SK-N-SH (cell line): Measurements from ENCODE around the gene SUCLG2. TPM values are rescaled to one million over a fixed set of nuclear protein-coding genes. Genes with fewer than 3 reads are reported as not detected.

Experiments
- CTCF ChIA-PET: fragments of 300-600, 350-600 bp; formaldehyde crosslinking; extraction: SDS; loops from one replicate; lab custom pipeline; 2021; lab: Yijun Ruan, JAX
- POLR2A ChIA-PET: fragments of 350-600 bp; sonication (Branson Sonifier 250); formaldehyde crosslinking; extraction: SDS; loops from one replicate; lab custom pipeline; 2020; ENCODE audit warnings: antibody characterized with exemption, inconsistent platforms; lab: Yijun Ruan, JAX
- DNase-seq: peaks from one replicate; pipeline ENCODE4 v3.0.0; 2012
- H2AFZ ChIP-seq: fragments of 200-600 bp; sonication (generic); 2 replicates; pipeline ENCODE4 v1.8.1; 2016; ENCODE audit warnings: antibody characterized with exemption, mild to moderate bottlenecking, low read depth
- H3F3A ChIP-seq: fragments of 200-600 bp; sonication (generic); replicated peaks from 2 replicates; pipeline ENCODE3; 2016; ENCODE audit warnings: antibody characterized with exemption, mild to moderate bottlenecking; ENCODE audit not compliant: insufficient read depth
- H3K27ac ChIP-seq, 2 experiments: fragments of 200-500 bp in 1 of 2; fragments of 200-600 bp in 1 of 2; sonication (Bioruptor generic) in 1 of 2; sonication (generic), shearing (Covaris generic) in 1 of 2; 2 replicates each; pipeline versions ENCODE4 v1.5.1 to v1.6.1; 2014 to 2016; ENCODE audit warnings: low read depth in 2 of 2, inconsistent platforms in 1 of 2, low read length in 1 of 2, mild to moderate bottlenecking in 1 of 2, mixed read lengths in 1 of 2
- H3K27me3 ChIP-seq: fragments of 200-600 bp; sonication (generic), shearing (Covaris generic); 2 replicates; pipeline ENCODE4 v1.6.1; 2016; ENCODE audit warnings: mixed run types; ENCODE audit not compliant: insufficient read depth
- H3K36me3 ChIP-seq, 2 experiments: fragments of 200-500 bp in 1 of 2; fragments of 200-600 bp in 1 of 2; sonication (Bioruptor generic) in 1 of 2; sonication (generic) in 1 of 2; replicated peaks in 1 of 2; 2 replicates each; pipeline versions ENCODE3 to v1.5.1; 2014 to 2016; ENCODE audit warnings: low read length in 1 of 2, mild to moderate bottlenecking in 1 of 2; ENCODE audit not compliant: insufficient read depth in 2 of 2, control insufficient read depth in 1 of 2
- H3K4me1 ChIP-seq, 2 experiments: fragments of 200-500 bp in 1 of 2; fragments of 200-600 bp in 1 of 2; sonication (Bioruptor generic) in 1 of 2; sonication (generic), shearing (Covaris generic) in 1 of 2; 2 replicates each; pipeline versions ENCODE4 v1.5.1 to v1.6.1; 2014 to 2016; ENCODE audit warnings: low read depth in 1 of 2, low read length in 1 of 2, mixed run types in 1 of 2; ENCODE audit not compliant: insufficient read depth in 2 of 2, control insufficient read depth in 1 of 2
- H3K4me2 ChIP-seq: fragments of 200-600 bp; sonication (generic), shearing (Covaris generic); 2 replicates; pipeline ENCODE4 v1.6.1; 2017; ENCODE audit warnings: mixed run types
- H3K4me3 ChIP-seq, 2 experiments: fragments of 200-500 bp in 1 of 2; fragments of 200-600 bp in 1 of 2; sonication (Bioruptor generic) in 1 of 2; sonication (generic), shearing (Covaris generic) in 1 of 2; 2 replicates each; pipeline versions ENCODE4 v1.5.1 to v1.8.1; 2014 to 2016; ENCODE audit warnings: low read depth in 2 of 2, inconsistent platforms in 1 of 2, low read length in 1 of 2, mild to moderate bottlenecking in 1 of 2, mixed read lengths in 1 of 2, moderate library complexity in 1 of 2
- H3K79me2 ChIP-seq: fragments of 200-600 bp; sonication (generic); 2 replicates; pipeline ENCODE4 v1.8.1; 2017; ENCODE audit warnings: mild to moderate bottlenecking; ENCODE audit not compliant: insufficient read depth
- H3K9ac ChIP-seq: fragments of 200-600 bp; sonication (generic); 2 replicates; pipeline ENCODE4 v1.6.1; 2017; ENCODE audit warnings: mixed run types
- H3K9me2 ChIP-seq: fragments of 200-600 bp; sonication (generic); 2 replicates; pipeline ENCODE4 v1.6.1; 2017; ENCODE audit warnings: mixed run types
- H3K9me3 ChIP-seq: fragments of 200-600 bp; sonication (generic); 2 replicates; pipeline ENCODE4 v1.6.1; 2017; ENCODE audit warnings: mixed run types, mild to moderate bottlenecking, moderate library complexity
- H4K20me1 ChIP-seq: fragments of 200-600 bp; sonication (generic); 2 replicates; pipeline ENCODE4 v1.6.1; 2017; ENCODE audit warnings: mild to moderate bottlenecking, mixed run types; ENCODE audit not compliant: insufficient read depth
- EP300 ChIP-seq, 2 experiments: IDR thresholded peaks; 2 replicates each; pipeline versions ENCODE4 v1.4.0 to v1.6.1; 2012; ENCODE audit warnings: borderline replicate concordance in 1 of 2, low read depth in 1 of 2, low read length in 1 of 2
- EZH2phosphoT487 ChIP-seq: fragments of 200-600 bp; sonication (generic); IDR thresholded peaks from 2 replicates; pipeline ENCODE4 v1.6.1; 2017; ENCODE audit warnings: low read depth, mixed run types, mild to moderate bottlenecking, antibody characterized with exemption, moderate library complexity, borderline replicate concordance
- FOXJ3 ChIP-seq: sonication (generic); formaldehyde crosslinking; IDR thresholded peaks from 2 replicates; pipeline ENCODE4 v1.5.1; 2020; ENCODE audit warnings: mild to moderate bottlenecking, missing genetic modification reagents
- FOXM1 ChIP-seq: IDR thresholded peaks from 2 replicates; pipeline ENCODE4 v1.4.0; 2012; ENCODE audit warnings: low read depth, mild to moderate bottlenecking
- GATA2 ChIP-seq: sonication (generic); formaldehyde crosslinking; IDR thresholded peaks from 2 replicates; pipeline ENCODE4 v1.5.0; 2020; ENCODE audit warnings: mild to moderate bottlenecking, missing genetic modification reagents
- JUND ChIP-seq: IDR thresholded peaks from 2 replicates; pipeline ENCODE4 v1.4.0; 2012
- MEF2A ChIP-seq: IDR thresholded peaks from 2 replicates; pipeline ENCODE4 v1.4.0; 2012; ENCODE audit warnings: low read depth, borderline replicate concordance
- MXI1 ChIP-seq: IDR thresholded peaks from 2 replicates; pipeline ENCODE4 v1.6.1; 2012; ENCODE audit warnings: mild to moderate bottlenecking, low read depth, low read length, improper control_type of control experiment
- NRF1 ChIP-seq: IDR thresholded peaks from 2 replicates; pipeline ENCODE4 v1.6.1; 2012; ENCODE audit warnings: low read depth, mild to moderate bottlenecking, low read length
- POLR2AphosphoS5 ChIP-seq: IDR thresholded peaks from 2 replicates; pipeline ENCODE4 v1.6.1; 2012; ENCODE audit warnings: low read depth, low read length
- RAD21 ChIP-seq: IDR thresholded peaks from 2 replicates; pipeline ENCODE4 v1.6.1; 2012; ENCODE audit warnings: mild to moderate bottlenecking, low read length
- SMC3 ChIP-seq: IDR thresholded peaks from 2 replicates; pipeline ENCODE4 v1.6.1; 2012; ENCODE audit warnings: low read depth, low read length, improper control_type of control experiment
- TAF1 ChIP-seq: IDR thresholded peaks from 2 replicates; pipeline ENCODE4 v1.6.1; 2012; ENCODE audit warnings: low read depth, mild to moderate bottlenecking, low read length, moderate library complexity, borderline replicate concordance
- TCF12 ChIP-seq: IDR thresholded peaks from 2 replicates; pipeline ENCODE4 v1.4.0; 2012
- polyA plus RNA-seq, 3 experiments: library from polyadenylated mRNA; depleted of rRNA; stranded (reverse); fragments of >200 nt; gene quantifications; 2 replicates each; pipeline ENCODE4 v1.2.3, GENCODE V29; 2012
- TF ChIP-seq, protein P1 (sequence below): IDR thresholded peaks from 2 replicates; pipeline ENCODE4 v1.4.0; 2012; ENCODE audit warnings: low read depth, borderline replicate concordance
- TF ChIP-seq, protein P2 (sequence below): IDR thresholded peaks from 2 replicates; pipeline ENCODE4 v1.4.0; 2012; ENCODE audit warnings: low read depth, borderline replicate concordance
- TF ChIP-seq, protein P3 (sequence below): fragments of 150-350 bp; IDR thresholded peaks from 2 replicates; pipeline ENCODE4 v1.6.1; 2016; ENCODE audit warnings: mild to moderate bottlenecking, low read depth, low read length
- TF ChIP-seq, protein P4 (sequence below): IDR thresholded peaks from 2 replicates; pipeline ENCODE4 v1.4.0; 2012; ENCODE audit warnings: low read depth

The SUCLG2 gene
- polyA plus RNA-seq, 1 of the 3 experiments (the other 2 are of a cell fraction), result 20.2 TPM

DNA sequence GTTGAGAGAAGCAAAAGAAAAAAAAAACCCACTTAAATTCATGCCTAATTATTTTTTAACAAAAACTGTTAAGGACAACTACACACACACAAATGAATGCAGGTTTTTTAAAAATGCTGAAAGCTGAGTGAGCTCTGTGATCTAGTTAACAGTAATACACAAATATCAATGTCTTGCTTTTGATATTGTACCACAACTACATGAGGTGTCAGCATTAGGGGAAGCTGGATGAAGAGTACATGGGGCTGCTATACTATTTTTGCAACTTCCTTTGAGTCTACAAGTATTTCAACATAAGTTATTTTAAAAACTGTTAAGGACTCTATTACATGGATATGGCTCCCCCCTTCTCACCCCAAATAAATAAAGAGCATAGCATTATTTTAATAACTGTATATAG, 44.7 kb downstream of the SUCLG2 start:
- Histone ChIP-seq H3F3A (peaks cover 7% of the 10 kb centered on the region), H4K20me1 (no peaks in the 10 kb centered on the region), H3K4me3 (no peak overlapping the region), H3K27me3 (no peaks in the 10 kb centered on the region), H3K9me3 (no peaks in the 10 kb centered on the region), H3K9me2 (no peaks in the 10 kb centered on the region; the same call in 1 of the 2 replicates), H3K4me2 (no peak overlapping the region), H3K4me1 (peaks cover 0 to 7% of the 10 kb centered on the region in 2 experiments; a peak in 1 of 4 replicates), H3K9ac (no peak overlapping the region), H2AFZ (no peak overlapping the region), H3K79me2 (peaks cover 19% of the 10 kb centered on the region), H3K27ac (no peak overlapping the region; a peak in 1 of 4 replicates), H3K36me3 (peaks cover 12 to 40% of the 10 kb centered on the region in 2 experiments)
- POLR2A ChIA-PET, result no interaction called here
- TF ChIP-seq FOXJ3 (CRISPR knock-in tag) (no peak), GATA2 (no peak), JUND (no peak), RAD21 (no peak), MXI1 (no peak), TAF1 (no peak), SMC3 (no peak), MEF2A (no peak), POLR2AphosphoS5 (no peak), EP300 (IDR thresholded peaks at IDR 0.05; ENCODE audit: borderline replicate concordance in 1 of 2, low read depth in 1 of 2, low read length in 1 of 2) (no peak), TCF12 (no peak), FOXM1 (no peak), NRF1 (no peak), EZH2phosphoT487 (no peak)
- TF ChIP-seq, protein P1, sequence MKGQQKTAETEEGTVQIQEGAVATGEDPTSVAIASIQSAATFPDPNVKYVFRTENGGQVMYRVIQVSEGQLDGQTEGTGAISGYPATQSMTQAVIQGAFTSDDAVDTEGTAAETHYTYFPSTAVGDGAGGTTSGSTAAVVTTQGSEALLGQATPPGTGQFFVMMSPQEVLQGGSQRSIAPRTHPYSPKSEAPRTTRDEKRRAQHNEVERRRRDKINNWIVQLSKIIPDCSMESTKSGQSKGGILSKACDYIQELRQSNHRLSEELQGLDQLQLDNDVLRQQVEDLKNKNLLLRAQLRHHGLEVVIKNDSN, result no peak
- TF ChIP-seq, protein P2, sequence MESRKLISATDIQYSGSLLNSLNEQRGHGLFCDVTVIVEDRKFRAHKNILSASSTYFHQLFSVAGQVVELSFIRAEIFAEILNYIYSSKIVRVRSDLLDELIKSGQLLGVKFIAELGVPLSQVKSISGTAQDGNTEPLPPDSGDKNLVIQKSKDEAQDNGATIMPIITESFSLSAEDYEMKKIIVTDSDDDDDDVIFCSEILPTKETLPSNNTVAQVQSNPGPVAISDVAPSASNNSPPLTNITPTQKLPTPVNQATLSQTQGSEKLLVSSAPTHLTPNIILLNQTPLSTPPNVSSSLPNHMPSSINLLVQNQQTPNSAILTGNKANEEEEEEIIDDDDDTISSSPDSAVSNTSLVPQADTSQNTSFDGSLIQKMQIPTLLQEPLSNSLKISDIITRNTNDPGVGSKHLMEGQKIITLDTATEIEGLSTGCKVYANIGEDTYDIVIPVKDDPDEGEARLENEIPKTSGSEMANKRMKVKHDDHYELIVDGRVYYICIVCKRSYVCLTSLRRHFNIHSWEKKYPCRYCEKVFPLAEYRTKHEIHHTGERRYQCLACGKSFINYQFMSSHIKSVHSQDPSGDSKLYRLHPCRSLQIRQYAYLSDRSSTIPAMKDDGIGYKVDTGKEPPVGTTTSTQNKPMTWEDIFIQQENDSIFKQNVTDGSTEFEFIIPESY, result no peak
- TF ChIP-seq, protein P3, sequence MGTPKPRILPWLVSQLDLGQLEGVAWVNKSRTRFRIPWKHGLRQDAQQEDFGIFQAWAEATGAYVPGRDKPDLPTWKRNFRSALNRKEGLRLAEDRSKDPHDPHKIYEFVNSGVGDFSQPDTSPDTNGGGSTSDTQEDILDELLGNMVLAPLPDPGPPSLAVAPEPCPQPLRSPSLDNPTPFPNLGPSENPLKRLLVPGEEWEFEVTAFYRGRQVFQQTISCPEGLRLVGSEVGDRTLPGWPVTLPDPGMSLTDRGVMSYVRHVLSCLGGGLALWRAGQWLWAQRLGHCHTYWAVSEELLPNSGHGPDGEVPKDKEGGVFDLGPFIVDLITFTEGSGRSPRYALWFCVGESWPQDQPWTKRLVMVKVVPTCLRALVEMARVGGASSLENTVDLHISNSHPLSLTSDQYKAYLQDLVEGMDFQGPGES, result no peak
- TF ChIP-seq, protein P4, sequence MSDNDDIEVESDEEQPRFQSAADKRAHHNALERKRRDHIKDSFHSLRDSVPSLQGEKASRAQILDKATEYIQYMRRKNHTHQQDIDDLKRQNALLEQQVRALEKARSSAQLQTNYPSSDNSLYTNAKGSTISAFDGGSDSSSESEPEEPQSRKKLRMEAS, result no peak
- DNase-seq, result no peak
- CTCF ChIA-PET, result no interaction called here
